HCT116 (cell line): Measurements from ENCODE around the gene QSOX1. TPM values are rescaled to one million over a fixed set of nuclear protein-coding genes. Genes with fewer than 3 reads are reported as not detected.

Source experiments
- ATAC-seq: fragments of 200-7000 bp; cut with Tn5 transposase; 2 replicates; pipeline ENCODE4 v1.9.1; 2020; ENCODE audit warnings: mild to moderate bottlenecking, moderate library complexity
- BruUV-seq: library from RNA; stranded (reverse); fragments of 400-500 nt; replicated peaks from 2 replicates; lab custom pipeline; 2021; lab: Mats Ljungman, UMichigan
- CTCF ChIA-PET: fragments of 300-600 bp; sonication (Branson Sonifier 250); formaldehyde crosslinking; loops from one replicate; lab custom pipeline; 2021; ENCODE audit warnings: antibody characterized with exemption; lab: Charles Lee
- POLR2A ChIA-PET: fragments of 300-600, 350-600 bp; sonication (Branson Sonifier 250); formaldehyde crosslinking; loops from one replicate; lab custom pipeline; 2021; ENCODE audit warnings: antibody characterized with exemption; lab: Charles Lee
- RAD21 ChIA-PET, 2 experiments: fragments of 300-600 bp; sonication (Branson Sonifier 250); formaldehyde crosslinking; loops; one replicate each; lab custom pipeline; 2023; ENCODE audit warnings: low total read pairs in 2 of 2; ENCODE audit not compliant: uncharacterized antibody in 2 of 2, unreplicated experiment in 2 of 2, low non-redundant PET in 1 of 2; lab: Charles Lee
- DNase-seq: peaks from one replicate; pipeline ENCODE4 v3.0.0-alpha.2; 2010; ENCODE audit warnings: low read depth, low spot score
- H2AFZ ChIP-seq: fragments of 200-600 bp; shearing (Covaris generic), sonication (generic); 2 replicates; pipeline ENCODE4 v1.6.1; 2017; ENCODE audit warnings: low read depth, mixed run types, mixed read lengths, antibody characterized with exemption, low read length; ENCODE audit not compliant: poor library complexity, severe bottlenecking
- H3K27ac ChIP-seq: 2 replicates; pipeline ENCODE4 v1.5.1; 2012; ENCODE audit warnings: low read depth, low read length
- H3K27me3 ChIP-seq: fragments of 200-600 bp; sonication (generic); 2 replicates; pipeline ENCODE4 v1.6.1; 2016; ENCODE audit warnings: mixed run types, low read length, mixed read lengths; ENCODE audit not compliant: insufficient read depth
- H3K36me3 ChIP-seq, 2 experiments: fragments of 200-500 bp in 1 of 2; fragments of 200-600 bp in 1 of 2; sonication (Bioruptor generic) in 1 of 2; sonication (generic) in 1 of 2; 2 replicates each; pipeline versions ENCODE4 v1.5.1 to v1.6.1; 2014 to 2016; ENCODE audit warnings: low read length in 2 of 2, inconsistent platforms in 1 of 2, mixed read lengths in 1 of 2, mixed run types in 1 of 2; ENCODE audit not compliant: insufficient read depth in 2 of 2, control insufficient read depth in 1 of 2
- H3K4me1 ChIP-seq, 2 experiments: fragments of 200-600 bp in 1 of 2; sonication (generic) in 1 of 2; 2 replicates each; pipeline versions ENCODE4 v1.5.1 to v1.6.1; 2012 to 2017; ENCODE audit warnings: low read length in 2 of 2, inconsistent platforms in 1 of 2, mild to moderate bottlenecking in 1 of 2, mixed read lengths in 1 of 2, mixed run types in 1 of 2, moderate library complexity in 1 of 2; ENCODE audit not compliant: insufficient read depth in 2 of 2, control insufficient read depth in 1 of 2
- H3K4me2 ChIP-seq: fragments of 200-600 bp; sonication (generic); 2 replicates; pipeline ENCODE4 v1.6.1; 2017; ENCODE audit warnings: mixed run types, low read length, mixed read lengths
- H3K4me3 ChIP-seq, 2 experiments: fragments of 200-600 bp in 1 of 2; sonication (generic) in 1 of 2; replicated peaks in 1 of 2; 2 replicates each; pipeline ENCODE4 v1.5.1; 2011 to 2016; ENCODE audit warnings: low read length in 2 of 2, control low read depth in 1 of 2, low read depth in 1 of 2, mild to moderate bottlenecking in 1 of 2, mixed read lengths in 1 of 2, mixed run types in 1 of 2
- H3K79me2 ChIP-seq: fragments of 200-600 bp; sonication (generic); 2 replicates; pipeline ENCODE4 v1.6.1; 2017; ENCODE audit warnings: mild to moderate bottlenecking, mixed run types, low read length, moderate library complexity, mixed read lengths; ENCODE audit not compliant: insufficient read depth
- H3K9ac ChIP-seq: fragments of 200-600 bp; sonication (generic); 2 replicates; pipeline ENCODE4 v1.6.1; 2016; ENCODE audit warnings: low read length, mixed read lengths
- H3K9me2 ChIP-seq: fragments of 200-600 bp; sonication (generic), shearing (Covaris generic); 2 replicates; pipeline ENCODE4 v1.6.1; 2017; ENCODE audit warnings: mixed run types, mild to moderate bottlenecking, moderate library complexity; ENCODE audit not compliant: insufficient read depth
- H3K9me3 ChIP-seq, 2 experiments: fragments of 200-500 bp in 1 of 2; fragments of 200-600 bp in 1 of 2; sonication (Bioruptor generic) in 1 of 2; sonication (generic) in 1 of 2; 2 replicates each; pipeline ENCODE4 v1.6.1; 2014 to 2017; ENCODE audit warnings: low read length in 2 of 2, mixed read lengths in 2 of 2, inconsistent platforms in 1 of 2, low read depth in 1 of 2, mild to moderate bottlenecking in 1 of 2, mixed run types in 1 of 2, moderate library complexity in 1 of 2; ENCODE audit not compliant: control insufficient read depth in 1 of 2, insufficient read depth in 1 of 2
- H4K20me1 ChIP-seq: fragments of 200-600 bp; sonication (generic), shearing (Covaris generic); 2 replicates; pipeline ENCODE4 v1.6.1; 2017; ENCODE audit warnings: mixed run types, mild to moderate bottlenecking, moderate library complexity; ENCODE audit not compliant: insufficient read depth
- CBX3 ChIP-seq: IDR thresholded peaks from 2 replicates; pipeline ENCODE4 v1.6.1; 2012; ENCODE audit warnings: low read depth
- CEBPB ChIP-seq: IDR thresholded peaks from 2 replicates; pipeline ENCODE4 v1.6.1; 2012; ENCODE audit warnings: low read depth
- ELF1 ChIP-seq: IDR thresholded peaks from 2 replicates; pipeline ENCODE4 v1.6.1; 2012; ENCODE audit warnings: low read depth, borderline replicate concordance
- EZH2 ChIP-seq: fragments of 200-600 bp; sonication (generic); IDR thresholded peaks from 2 replicates; pipeline ENCODE4 v1.6.1; 2017; ENCODE audit warnings: antibody characterized with exemption, mixed run types
- EZH2phosphoT487 ChIP-seq: fragments of 200-600 bp; IDR thresholded peaks from 2 replicates; pipeline ENCODE4 v1.6.1; 2018; ENCODE audit warnings: antibody characterized with exemption, borderline replicate concordance
- FOSL1 ChIP-seq: IDR thresholded peaks from 2 replicates; pipeline ENCODE4 v1.6.1; 2012; ENCODE audit warnings: low read depth
- JUND ChIP-seq: IDR thresholded peaks from 2 replicates; pipeline ENCODE4 v1.6.1; 2012
- POLR2A ChIP-seq: IDR thresholded peaks from 2 replicates; pipeline ENCODE4 v1.7.0; 2011; ENCODE audit warnings: borderline replicate concordance; ENCODE audit not compliant: insufficient read depth, insufficient read length; ENCODE audit errors: extremely low read depth
- POLR2AphosphoS5 ChIP-seq: IDR thresholded peaks from 2 replicates; pipeline ENCODE4 v1.6.1; 2011; ENCODE audit warnings: mild to moderate bottlenecking, low read depth, low read length, moderate library complexity
- RAD21 ChIP-seq: IDR thresholded peaks from 2 replicates; pipeline ENCODE4 v1.6.1; 2012; ENCODE audit warnings: low read depth, mild to moderate bottlenecking
- SIN3A ChIP-seq: IDR thresholded peaks from 2 replicates; pipeline ENCODE4 v1.6.1; 2012; ENCODE audit warnings: low read depth
- SP1 ChIP-seq: IDR thresholded peaks from 2 replicates; pipeline ENCODE4 v1.6.1; 2012; ENCODE audit warnings: low read depth
- SRF ChIP-seq: IDR thresholded peaks from 2 replicates; pipeline ENCODE4 v1.6.1; 2012; ENCODE audit warnings: low read depth
- TCF7L2 ChIP-seq: IDR thresholded peaks from 2 replicates; pipeline ENCODE4 v1.7.0; 2011; ENCODE audit warnings: borderline replicate concordance, inconsistent platforms; ENCODE audit not compliant: insufficient read depth, insufficient read length; ENCODE audit errors: extremely low read depth
- YY1 ChIP-seq: IDR thresholded peaks from 2 replicates; pipeline ENCODE4 v1.6.1; 2011; ENCODE audit warnings: low read length, low read depth, moderate library complexity, mild to moderate bottlenecking; ENCODE audit not compliant: insufficient replicate concordance; ENCODE audit errors: extremely low read depth
- ZFX ChIP-seq: fragments of 450-650 bp; IDR thresholded peaks from 2 replicates; pipeline ENCODE4 v1.6.1; 2017
- ZNF274 ChIP-seq: fragments of 200-500 bp; sonication (Bioruptor generic); IDR thresholded peaks from 2 replicates; pipeline ENCODE4 v1.6.1; 2014; ENCODE audit warnings: mild to moderate bottlenecking, low read depth, low read length, inconsistent platforms
- intact Hi-C: fragments of 100-400 bp; cut with micrococcal nuclease; formaldehyde crosslinking; loops from 2 replicates; pipeline ENCODE4 v1.10.0; 2022
- total RNA-seq: library from RNA; stranded (reverse); gene quantifications from one replicate; pipeline ENCODE4 v1.2.1, GENCODE V29; 2021; ENCODE audit not compliant: unreplicated experiment
- TF ChIP-seq, protein P1 (sequence below): IDR thresholded peaks from 2 replicates; pipeline ENCODE4 v1.6.1; 2012
- TF ChIP-seq, protein P2 (sequence below), 3 experiments: fragments of 200-600 bp in 1 of 3; sonication (generic) in 1 of 3; IDR thresholded peaks in 2 of 3; conservative IDR thresholded peaks in 1 of 3; 2 replicates each; pipeline ENCODE4 v1.5.1; 2012 to 2017; ENCODE audit warnings: low read depth in 2 of 3, low read length in 2 of 3, antibody characterized with exemption in 1 of 3, borderline replicate concordance in 1 of 3, control low read depth in 1 of 3, mild to moderate bottlenecking in 1 of 3, mixed read lengths in 1 of 3, mixed run types in 1 of 3, moderate library complexity in 1 of 3; ENCODE audit not compliant: insufficient read depth in 1 of 3
- TF ChIP-seq, protein P3 (sequence below): IDR thresholded peaks from 2 replicates; pipeline ENCODE4 v1.6.1; 2012

The QSOX1 gene
- total RNA-seq, 1 experiment from 2014 or later, result 89.2 TPM

DNA sequence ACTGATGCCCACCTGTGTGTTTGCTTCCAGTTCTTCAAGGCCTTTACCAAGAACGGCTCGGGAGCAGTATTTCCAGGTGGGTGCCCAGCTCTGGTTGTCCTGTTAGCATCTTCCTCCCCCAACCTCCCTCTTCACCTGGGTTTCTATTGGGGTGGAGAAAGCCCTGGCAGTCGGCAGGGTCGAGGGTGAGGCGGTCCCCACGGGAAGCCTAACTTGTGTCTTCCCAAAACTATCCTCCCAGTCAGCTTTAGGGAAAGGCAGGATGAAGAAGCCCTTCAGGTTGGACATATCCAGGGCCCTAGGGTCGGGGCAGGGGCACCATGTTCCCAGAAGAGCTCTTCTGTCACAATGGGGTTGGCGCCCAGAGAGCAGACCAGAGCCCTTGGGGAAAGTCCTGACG, 20.6 kb downstream of the QSOX1 start:
- Histone ChIP-seq H3K9me3 (no peaks in the 10 kb centered on the region), H3K4me3 (no peak overlapping the region), H3K27ac (no peak overlapping the region), H3K9me2 (no peaks in the 10 kb centered on the region), H3K9ac (no peak overlapping the region), H3K27me3 (no peaks in the 10 kb centered on the region), H3K36me3 (no peaks in the 10 kb centered on the region; a peak in 1 of 4 replicates), H4K20me1 (no peaks in the 10 kb centered on the region), H3K4me2 (no peak overlapping the region), H2AFZ (no peak overlapping the region), H3K79me2 (no peaks in the 10 kb centered on the region), H3K4me1 (peaks cover under 1 to 6% of the 10 kb centered on the region in 2 experiments; a peak in 3 of 4 replicates)
- TF ChIP-seq EZH2 (no peak), FOSL1 (no peak), POLR2A (no peak), SIN3A (no peak), EZH2phosphoT487 (no peak), CBX3 (no peak), ZNF274 (no peak), CEBPB (no peak), ZFX (no peak), RAD21 (no peak), YY1 (no peak), JUND (no peak), SRF (no peak), POLR2AphosphoS5 (no peak), TCF7L2 (no peak), SP1 (no peak), ELF1 (no peak)
- TF ChIP-seq, protein P1, sequence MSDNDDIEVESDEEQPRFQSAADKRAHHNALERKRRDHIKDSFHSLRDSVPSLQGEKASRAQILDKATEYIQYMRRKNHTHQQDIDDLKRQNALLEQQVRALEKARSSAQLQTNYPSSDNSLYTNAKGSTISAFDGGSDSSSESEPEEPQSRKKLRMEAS, result no peak
- TF ChIP-seq, protein P2, sequence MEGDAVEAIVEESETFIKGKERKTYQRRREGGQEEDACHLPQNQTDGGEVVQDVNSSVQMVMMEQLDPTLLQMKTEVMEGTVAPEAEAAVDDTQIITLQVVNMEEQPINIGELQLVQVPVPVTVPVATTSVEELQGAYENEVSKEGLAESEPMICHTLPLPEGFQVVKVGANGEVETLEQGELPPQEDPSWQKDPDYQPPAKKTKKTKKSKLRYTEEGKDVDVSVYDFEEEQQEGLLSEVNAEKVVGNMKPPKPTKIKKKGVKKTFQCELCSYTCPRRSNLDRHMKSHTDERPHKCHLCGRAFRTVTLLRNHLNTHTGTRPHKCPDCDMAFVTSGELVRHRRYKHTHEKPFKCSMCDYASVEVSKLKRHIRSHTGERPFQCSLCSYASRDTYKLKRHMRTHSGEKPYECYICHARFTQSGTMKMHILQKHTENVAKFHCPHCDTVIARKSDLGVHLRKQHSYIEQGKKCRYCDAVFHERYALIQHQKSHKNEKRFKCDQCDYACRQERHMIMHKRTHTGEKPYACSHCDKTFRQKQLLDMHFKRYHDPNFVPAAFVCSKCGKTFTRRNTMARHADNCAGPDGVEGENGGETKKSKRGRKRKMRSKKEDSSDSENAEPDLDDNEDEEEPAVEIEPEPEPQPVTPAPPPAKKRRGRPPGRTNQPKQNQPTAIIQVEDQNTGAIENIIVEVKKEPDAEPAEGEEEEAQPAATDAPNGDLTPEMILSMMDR (IDR thresholded peaks at IDR 0.05 in 2 of 3, conservative IDR thresholded peaks at IDR 0.05 in 1 of 3; ENCODE audit: borderline replicate concordance in 1 of 3, insufficient read depth in 1 of 3, low read depth in 2 of 3, low read length in 2 of 3), result no peak
- TF ChIP-seq, protein P3, sequence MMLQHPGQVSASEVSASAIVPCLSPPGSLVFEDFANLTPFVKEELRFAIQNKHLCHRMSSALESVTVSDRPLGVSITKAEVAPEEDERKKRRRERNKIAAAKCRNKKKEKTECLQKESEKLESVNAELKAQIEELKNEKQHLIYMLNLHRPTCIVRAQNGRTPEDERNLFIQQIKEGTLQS, result no peak
- no TSS peak for BruUV-seq
- ChIA-PET RAD21 (no interaction called here), POLR2A (no interaction called here), CTCF (no interaction called here)
- intact Hi-C loops, result no loop called here
- ATAC-seq (no peak), DNase-seq (no peak)
